Epidermal melanocyte (primary cell): ENCODE data around the gene SNORC.

Experiments used
- DNase-seq: peaks from one replicate; pipeline ENCODE4 v3.0.0; 2011; ENCODE audit warnings: low spot score; ENCODE audit not compliant: insufficient read length

SNORC gene

GRCh38 chr2:232869138-232870017, 686 bp upstream of the SNORC start:
- no peak for DNase-seq

GRCh38 chr2:232870766-232871371, 805 bp downstream of the SNORC start:
- no peak for DNase-seq

GRCh38 chr2:232871418-232871834, 1.4 kb downstream of the SNORC start:
- DNase-seq, result no peak

GRCh38 chr2:232871835-232872736, 2.0 kb downstream of the SNORC start:
- DNase-seq, result peak; percentile 85

- DNase-seq, result no peak
Observed at GRCh38 chr2:232872826-232873225, 2.8 kb downstream of the SNORC start.

- no peak for DNase-seq
Observed at GRCh38 chr2:232873292-232873908, 3.3 kb downstream of the SNORC start.

GRCh38 chr2:232873909-232874641, 4.0 kb downstream of the SNORC start:
- DNase-seq, result no peak

GRCh38 chr2:232874677-232875223, 4.7 kb downstream of the SNORC start:
- DNase-seq, result no peak

- DNase-seq, result no peak
Observed at GRCh38 chr2:232875256-232876121, 5.4 kb downstream of the SNORC start.

GRCh38 chr2:232876161-232876977, 6.3 kb downstream of the SNORC start:
- no peak for DNase-seq

GRCh38 chr2:232876978-232877441, 6.9 kb downstream of the SNORC start:
- no peak for DNase-seq

GRCh38 chr2:232877940-232878511, 8.0 kb downstream of the SNORC start:
- no peak for DNase-seq

- no peak for DNase-seq
Observed at GRCh38 chr2:232878855-232879617, 9.0 kb downstream of the SNORC start.

- no peak for DNase-seq
Observed at GRCh38 chr2:232879618-232880494, 9.8 kb downstream of the SNORC start.

GRCh38 chr2:232880764-232881351, 10.8 kb downstream of the SNORC start:
- no peak for DNase-seq

GRCh38 chr2:232882085-232882484, 12.0 kb downstream of the SNORC start:
- DNase-seq, result no peak
